Retina (tissue), 1 donor: ENCODE results near the gene DSG3.

Experiments used
- DNase-seq: peaks from one replicate; pipeline ENCODE4 v3.0.0-alpha.2; 2016

DSG3 gene

GRCh38 chr18:31436825-31437224 lies 10.7 kb upstream of the DSG3 start:
- DNase-seq = no peak

- no peak for DNase-seq
Observed at GRCh38 chr18:31438402-31438801, 9.1 kb upstream of the DSG3 start.

- DNase-seq = no peak
Observed at GRCh38 chr18:31439807-31440325, 7.7 kb upstream of the DSG3 start.

- DNase-seq = no peak
Observed at GRCh38 chr18:31440787-31441186, 6.8 kb upstream of the DSG3 start.

- no peak for DNase-seq
Observed at GRCh38 chr18:31441493-31441892, 6.0 kb upstream of the DSG3 start.

- DNase-seq = no peak
Observed at GRCh38 chr18:31444142-31444541, 3.4 kb upstream of the DSG3 start.

- no peak for DNase-seq
Observed at GRCh38 chr18:31445908-31446307, 1.6 kb upstream of the DSG3 start.

- no peak for DNase-seq
Observed at GRCh38 chr18:31446854-31447253, 687 bp upstream of the DSG3 start.

GRCh38 chr18:31450409-31450808 lies 2.9 kb downstream of the DSG3 start:
- DNase-seq = no peak

- no peak for DNase-seq
Observed at GRCh38 chr18:31451625-31452024, 4.1 kb downstream of the DSG3 start.

- no peak for DNase-seq
Observed at GRCh38 chr18:31454066-31454708, 6.6 kb downstream of the DSG3 start.

GRCh38 chr18:31469629-31470028 lies 22.1 kb downstream of the DSG3 start:
- no peak for DNase-seq

GRCh38 chr18:31478688-31479087 lies 31.1 kb downstream of the DSG3 start:
- no peak for DNase-seq

GRCh38 chr18:31482051-31482450 lies 34.5 kb downstream of the DSG3 start:
- no peak for DNase-seq

GRCh38 chr18:31483396-31483795 lies 35.9 kb downstream of the DSG3 start:
- DNase-seq = no peak

GRCh38 chr18:31484461-31484860 lies 36.9 kb downstream of the DSG3 start:
- no peak for DNase-seq

- no peak for DNase-seq
Observed at GRCh38 chr18:31486165-31486564, 38.6 kb downstream of the DSG3 start.

- DNase-seq = no peak
Observed at GRCh38 chr18:31487246-31488015, 39.9 kb downstream of the DSG3 start.

GRCh38 chr18:31489311-31489710 lies 41.8 kb downstream of the DSG3 start:
- DNase-seq = no peak

GRCh38 chr18:31490387-31490786 lies 42.8 kb downstream of the DSG3 start:
- DNase-seq = no peak

- DNase-seq = no peak
Observed at GRCh38 chr18:31490833-31491232, 43.3 kb downstream of the DSG3 start.

GRCh38 chr18:31491586-31491985 lies 44.0 kb downstream of the DSG3 start:
- no peak for DNase-seq

- no peak for DNase-seq
Observed at GRCh38 chr18:31492671-31493070, 45.1 kb downstream of the DSG3 start.

GRCh38 chr18:31493171-31493570 lies 45.6 kb downstream of the DSG3 start:
- DNase-seq = no peak
